ENCODE data around the gene PLD5. TPM values are rescaled to one million over a fixed set of nuclear protein-coding genes. Genes with fewer than 3 reads are reported as not detected.

The PLD5 gene
- total and polyA plus RNA-seq, 11 donors, result 0.05 to 0.96 (median 0.21) TPM; not detected in 2

- intact Hi-C loops (cut with DNase I), result no loop called here
- TF ChIP-seq, protein P1, sequence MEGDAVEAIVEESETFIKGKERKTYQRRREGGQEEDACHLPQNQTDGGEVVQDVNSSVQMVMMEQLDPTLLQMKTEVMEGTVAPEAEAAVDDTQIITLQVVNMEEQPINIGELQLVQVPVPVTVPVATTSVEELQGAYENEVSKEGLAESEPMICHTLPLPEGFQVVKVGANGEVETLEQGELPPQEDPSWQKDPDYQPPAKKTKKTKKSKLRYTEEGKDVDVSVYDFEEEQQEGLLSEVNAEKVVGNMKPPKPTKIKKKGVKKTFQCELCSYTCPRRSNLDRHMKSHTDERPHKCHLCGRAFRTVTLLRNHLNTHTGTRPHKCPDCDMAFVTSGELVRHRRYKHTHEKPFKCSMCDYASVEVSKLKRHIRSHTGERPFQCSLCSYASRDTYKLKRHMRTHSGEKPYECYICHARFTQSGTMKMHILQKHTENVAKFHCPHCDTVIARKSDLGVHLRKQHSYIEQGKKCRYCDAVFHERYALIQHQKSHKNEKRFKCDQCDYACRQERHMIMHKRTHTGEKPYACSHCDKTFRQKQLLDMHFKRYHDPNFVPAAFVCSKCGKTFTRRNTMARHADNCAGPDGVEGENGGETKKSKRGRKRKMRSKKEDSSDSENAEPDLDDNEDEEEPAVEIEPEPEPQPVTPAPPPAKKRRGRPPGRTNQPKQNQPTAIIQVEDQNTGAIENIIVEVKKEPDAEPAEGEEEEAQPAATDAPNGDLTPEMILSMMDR (IDR thresholded peaks at IDR 0.05), result no peak
- 83 to 87% (median 86%) methylated on average over 12 of the region's 12 CpGs for WGBS, 4 donors
These were observed 17.8 kb downstream of the PLD5 start for GRCh38 chr1:242506724-242507123.

DNA sequence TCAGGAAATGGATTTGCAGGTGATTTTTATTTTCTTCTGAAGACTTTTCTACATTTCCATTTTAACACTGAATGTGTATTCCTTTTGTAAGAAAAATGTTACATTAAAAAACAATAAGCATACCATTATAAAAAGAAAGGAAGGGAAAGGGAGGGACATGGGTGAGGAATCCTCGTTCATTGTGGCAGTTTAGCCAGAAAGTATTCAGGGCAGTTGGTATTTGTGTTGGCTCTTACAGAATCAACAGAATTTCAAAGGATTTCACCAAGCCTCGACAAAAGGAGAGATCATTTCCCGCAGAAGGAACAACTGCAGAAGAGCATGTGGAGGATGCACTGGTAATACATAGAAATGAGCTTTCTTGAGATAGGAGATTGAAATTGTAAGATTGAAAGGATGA lies 35.0 kb downstream of the PLD5 start:
- Histone ChIP-seq H3K4me3 (no peak overlapping the region), H3K4me1 (no peaks in the 10 kb centered on the region), H3K9me3 (peaks cover 0 to 7% (median 0%) of the 10 kb centered on the region in 12 donors), H3K27ac (no peak overlapping the region), H3K36me3 (no peaks in the 10 kb centered on the region), H3K27me3 (no peaks in the 10 kb centered on the region)
- intact Hi-C loops (cut with DNase I), result no loop called here
- ATAC-seq (no peak), DNase-seq (no peak)
- WGBS, 4 donors, result 51 to 62% (median 53%) methylated on average over 3 of the region's 3 CpGs
- TF ChIP-seq, protein P1 (IDR thresholded peaks at IDR 0.05), result no peak
- TF ChIP-seq POLR2A (IDR thresholded peaks at IDR 0.05), result no peak

More at GRCh38 chr1:242506724-242507123, 17.8 kb downstream of the PLD5 start:
- Histone ChIP-seq H3K9me3 (no peaks in the 10 kb centered on the region), H3K27ac (no peak overlapping the region), H3K27me3 (no peaks in the 10 kb centered on the region), H3K36me3 (no peaks in the 10 kb centered on the region), H3K4me3 (no peak overlapping the region), H3K4me1 (no peaks in the 10 kb centered on the region)
- no peak for ATAC-seq
- DNase-seq, result no peak

DNA sequence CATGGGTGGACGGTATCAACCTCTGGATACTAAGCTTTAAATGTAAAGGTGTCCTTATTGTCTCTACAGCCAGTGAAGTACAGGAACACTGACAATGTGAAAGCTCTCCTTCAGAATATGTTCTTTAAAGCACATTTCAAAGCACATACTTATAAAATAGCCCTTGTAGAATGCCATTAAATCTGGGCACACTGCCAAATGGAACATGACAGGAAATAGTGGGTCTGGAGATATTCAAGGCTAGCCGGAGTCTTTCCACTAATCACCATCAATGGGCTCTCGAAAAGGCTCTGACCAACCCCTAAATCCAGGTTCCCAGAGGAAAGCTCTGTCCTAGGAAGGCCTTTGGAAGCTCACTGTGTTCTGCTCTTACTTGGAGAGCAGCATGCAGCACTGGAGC lies 46.6 kb downstream of the PLD5 start:
- Histone ChIP-seq H3K4me1 (peaks cover 0 to 4% (median 0%) of the 10 kb centered on the region in 12 donors), H3K4me3 (no peak overlapping the region), H3K27ac (no peak overlapping the region), H3K36me3 (no peaks in the 10 kb centered on the region), H3K27me3 (no peaks in the 10 kb centered on the region), H3K9me3 (peaks cover 0 to 5% (median 0%) of the 10 kb centered on the region in 12 donors)
- TF ChIP-seq, protein P1 (IDR thresholded peaks at IDR 0.05), result no peak
- TF ChIP-seq POLR2A (IDR thresholded peaks at IDR 0.05), result no peak
- ATAC-seq, result no peak
- intact Hi-C loops (cut with DNase I), result no loop called here
- 12 to 15% (median 14%) methylated on average over 3 of the region's 3 CpGs for WGBS, 4 donors
- no peak for DNase-seq

GRCh38 chr1:242470774-242471173 lies 53.7 kb downstream of the PLD5 start:
- ATAC-seq (no peak), DNase-seq (no peak)
- H3K36me3 ChIP-seq, result no peaks in the 10 kb centered on the region
- intact Hi-C loops (cut with DNase I), result no loop called here
- peaks cover 0 to 7% (median 0%) of the 10 kb centered on the region in 9 donors for H3K27me3 ChIP-seq
- 80 to 92% (median 84%) methylated on average over 6 of the region's 6 CpGs for WGBS, 4 donors
- peaks cover 0 to 4% (median 0%) of the 10 kb centered on the region in 12 donors for H3K9me3 ChIP-seq
- TF ChIP-seq, protein P1 (IDR thresholded peaks at IDR 0.05), result no peak
- TF ChIP-seq POLR2A (IDR thresholded peaks at IDR 0.05), result no peak
- no peak overlapping the region for H3K27ac ChIP-seq
- H3K4me3 ChIP-seq, result no peak overlapping the region
- no peaks in the 10 kb centered on the region for H3K4me1 ChIP-seq
